Pancreas (tissue), 10 donors: Measurements from ENCODE around the gene ARHGAP6. TPM values are rescaled to one million over a fixed set of nuclear protein-coding genes. Genes with fewer than 3 reads are reported as not detected.

ENCODE experiments used
- ATAC-seq, 4 donors: fragments of 200-7000 bp; cut with Tn5 transposase; one replicate each; pipeline versions ENCODE4 v1.8.0 to v1.9.1; 2020; ENCODE audit warnings: mild to moderate bottlenecking in 4 of 4, moderate library complexity in 4 of 4
- DNase-seq, 6 donors: peaks; one replicate each; pipeline ENCODE4 v3.0.0-alpha.2; 2020
- FAIRE-seq: peaks from 2 replicates; lab custom pipeline; 2012; peaks lifted over from hg19 to GRCh38; lab: Jason Lieb, UNC
- H3K27ac ChIP-seq, 4 donors: fragments of 200-600 bp; sonication (generic); 1 replicate in 3 of 4; 2 replicates in 1 of 4; pipeline versions ENCODE4 v1.5.0 to v1.8.0; 2020
- H3K27me3 ChIP-seq, 4 donors: fragments of 200-600 bp; one replicate each; pipeline ENCODE4 v1.8.0; 2021
- H3K36me3 ChIP-seq, 3 donors: fragments of 200-600 bp; sonication (generic) in 1 of 3; one replicate each; pipeline versions ENCODE4 v1.5.0 to v1.8.0; 2020 to 2021
- H3K4me1 ChIP-seq, 3 donors: fragments of 200-600 bp; one replicate each; pipeline ENCODE4 v1.8.0; 2021
- H3K4me3 ChIP-seq, 4 donors: fragments of 200-600 bp; sonication (generic) in 2 of 4; one replicate each; pipeline versions ENCODE4 v1.5.0 to v1.8.0; 2020 to 2021
- H3K9me3 ChIP-seq, 4 donors: fragments of 200-600 bp; one replicate each; pipeline ENCODE4 v1.8.0; 2021
- CTCF ChIP-seq, 4 donors: fragments of 200-600 bp; sonication (generic) in 3 of 4; IDR thresholded peaks; one replicate each; pipeline versions ENCODE4 v1.5.0 to v1.8.0; 2021; ENCODE audit warnings: antibody characterized with exemption in 4 of 4
- WGBS, 2 donors: extraction: QIAGEN DNeasy Blood & Tissue Kit; methylation state at CpG; one replicate each; pipeline ENCODE4 v1.1.7; 2013; 5-methylcytosine and 5-hydroxymethylcytosine counted together
- intact Hi-C, 3 donors: fragments of 100-400 bp; cut with DNase I; formaldehyde crosslinking; loops; one replicate each; pipeline versions ENCODE4 v1.11.1 to v1.14.2; 2022
- polyA plus RNA-seq, 2 donors: library from polyadenylated mRNA; stranded (reverse); fragments of 200-250 nt; gene quantifications; one replicate each; pipeline ENCODE4 v1.2.3, GENCODE V29; 2013
- total RNA-seq, 6 donors: library from RNA; stranded (reverse); fragmentation: NEBNext Ultra II Directional in 4 of 6; extraction: Animal tissue kit (Norgen Biotek cat#: 25700) in 4 of 6; gene quantifications; one replicate each; pipeline versions ENCODE4 v1.2.1 to v1.2.4, GENCODE V29; 2021 to 2023
- donor health status: healthy with polysubstance abuse.
- donor health status: DM: no; HTN: no; CAD: no; lungs with moderate emphysema.
- donor health status: DM: no; HTN: no; CAD: no.
- donor health status: control.
- donor health status: control.
- donor health status: Bipolar disorder and iron deficiency.
- donor health status: DM: yes; HTN: yes; CAD: no.
- donor health status: DM: no; HTN: no; CAD: no.
- donor health status: DM: no; HTN: no; CAD: no.
- donor health status: DM: yes; HTN: yes; CAD: no.

Gene ARHGAP6
- total and polyA plus RNA-seq, 8 donors: 0.79 to 3.3 (median 1.1) TPM

- Histone ChIP-seq H3K9me3 (no peaks in the 10 kb centered on the region), H3K27me3 (peaks cover 0 to 11% (median 4%) of the 10 kb centered on the region in 4 donors), H3K4me1 (no peaks in the 10 kb centered on the region), H3K27ac (no peak overlapping the region), H3K4me3 (peak overlapping the region in 3 of 4 donors; percentile 8 to 38 (median 32)), H3K36me3 (no peaks in the 10 kb centered on the region)
- WGBS, 2 donors: 33 to 52% methylated on average over 25 of the region's 25 CpGs
- DNase-seq (no peak), FAIRE-seq (no peak), ATAC-seq (peak; percentile 30 to 48 (median 36))
- intact Hi-C loops: no loop called here
- no peak for TF ChIP-seq CTCF (IDR thresholded peaks at IDR 0.05)
Measured at GRCh38 chrX:11426712-11427452, 238.8 kb downstream of the ARHGAP6 start.

DNA sequence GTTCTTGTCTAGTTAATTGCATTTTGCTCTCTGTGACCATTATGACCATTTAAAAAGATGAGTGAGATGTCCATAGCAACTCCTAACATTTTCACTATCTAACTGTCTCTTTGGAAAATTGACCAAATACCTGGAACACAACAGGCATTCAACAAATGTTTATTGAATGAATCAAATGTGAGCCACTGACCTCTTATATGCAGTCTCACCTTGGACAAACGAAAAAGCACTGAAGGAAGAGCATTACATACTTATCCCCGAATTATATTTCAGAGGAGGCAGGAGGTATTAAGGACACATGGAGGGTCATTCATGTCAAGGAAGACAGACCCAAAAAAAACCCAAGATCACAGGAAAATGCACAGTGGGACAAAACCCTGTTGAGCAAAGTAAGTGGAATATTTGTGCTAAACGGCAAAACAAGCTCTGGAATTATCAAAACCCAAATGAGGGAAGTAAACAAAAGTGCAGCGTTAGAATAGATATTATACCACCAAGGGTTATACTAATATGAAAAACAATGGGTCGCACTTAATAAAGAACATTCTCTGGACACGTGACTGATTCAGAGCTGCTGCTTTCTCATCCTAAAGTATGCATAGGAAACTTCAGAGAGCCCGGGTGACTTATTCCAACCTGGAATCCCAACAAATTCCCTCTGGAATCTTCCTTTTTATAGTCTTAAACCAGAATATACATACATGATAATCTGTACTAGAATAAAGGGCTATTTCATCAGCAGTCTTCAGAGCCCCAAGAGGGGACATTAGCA lies 240.6 kb downstream of the ARHGAP6 start:
- Histone ChIP-seq H3K36me3 (no peaks in the 10 kb centered on the region), H3K27me3 (peaks cover 0 to 11% (median 4%) of the 10 kb centered on the region in 4 donors), H3K4me1 (no peaks in the 10 kb centered on the region), H3K9me3 (no peaks in the 10 kb centered on the region), H3K4me3 (no peak overlapping the region), H3K27ac (no peak overlapping the region)
- WGBS, 2 donors: 52 to 54% methylated on average over 7 of the region's 7 CpGs
- DNase-seq (no peak), ATAC-seq (no peak), FAIRE-seq (peak; percentile 70)
- no peak for TF ChIP-seq CTCF (IDR thresholded peaks at IDR 0.05)
- intact Hi-C loops: no loop called here

DNA sequence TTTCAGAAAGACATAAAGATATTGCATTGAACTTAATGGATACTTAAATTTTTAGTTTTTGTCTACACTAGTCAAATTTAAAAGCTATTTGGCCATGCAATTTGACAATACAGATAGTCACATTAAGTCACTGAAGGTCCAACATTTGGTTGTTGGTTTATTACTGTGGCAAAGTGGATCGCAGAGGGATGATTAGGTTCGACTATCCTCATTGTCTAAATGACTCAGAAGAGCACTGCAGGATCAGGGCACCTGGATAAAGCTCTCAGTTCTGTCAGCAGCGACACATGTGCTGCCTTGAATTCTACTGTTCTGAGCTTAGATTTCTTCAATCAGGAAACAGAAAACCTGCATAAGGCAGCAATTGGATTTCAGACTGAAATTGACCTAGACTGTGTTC lies 241.8 kb downstream of the ARHGAP6 start:
- ATAC-seq (no peak), FAIRE-seq (no peak), DNase-seq (no peak)
- intact Hi-C loops: no loop called here
- no peak for TF ChIP-seq CTCF (IDR thresholded peaks at IDR 0.05)
- H3K27me3 ChIP-seq: peaks cover 0 to 11% (median 4%) of the 10 kb centered on the region in 4 donors
- WGBS, 2 donors: 62 to 77% methylated on average over 3 of the region's 3 CpGs
- H3K4me1 ChIP-seq: no peaks in the 10 kb centered on the region
- no peaks in the 10 kb centered on the region for H3K9me3 ChIP-seq
- no peak overlapping the region for H3K4me3 ChIP-seq
- no peaks in the 10 kb centered on the region for H3K36me3 ChIP-seq
- no peak overlapping the region for H3K27ac ChIP-seq

DNA sequence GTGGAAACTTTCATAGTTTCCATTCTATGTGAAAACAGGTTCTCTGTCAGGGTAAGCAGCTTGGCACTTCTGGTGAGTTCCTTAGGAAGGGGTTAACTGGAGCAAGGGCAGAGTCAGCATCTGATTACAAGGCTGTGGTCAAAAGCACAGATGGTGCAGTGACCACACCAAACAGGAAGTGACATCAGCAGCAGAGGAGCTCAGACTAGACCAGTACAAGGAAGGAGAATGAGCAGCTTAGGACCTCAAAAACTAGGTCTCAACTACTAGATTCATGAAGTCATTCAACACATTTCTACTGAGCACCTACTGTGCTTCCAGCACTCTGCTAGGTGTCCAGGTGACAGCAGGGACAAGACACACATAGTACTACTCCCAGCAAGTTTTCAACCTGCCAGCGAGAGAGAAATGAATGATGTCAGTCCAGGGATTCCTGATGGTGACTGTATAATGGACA lies 242.3 kb downstream of the ARHGAP6 start:
- H3K27me3 ChIP-seq: peaks cover 0 to 9% (median 4%) of the 10 kb centered on the region in 4 donors
- intact Hi-C loops: no loop called here
- H3K4me3 ChIP-seq: no peak overlapping the region
- peak in 1 of 6 donors; percentile 20 for DNase-seq
- peak; percentile 47 to 58 (median 54) for ATAC-seq
- WGBS, 2 donors: 94% methylated on average over 1 of the region's 1 CpG
- H3K27ac ChIP-seq: no peak overlapping the region
- H3K36me3 ChIP-seq: no peaks in the 10 kb centered on the region
- no peak for TF ChIP-seq CTCF (IDR thresholded peaks at IDR 0.05)
- no peaks in the 10 kb centered on the region for H3K9me3 ChIP-seq
- FAIRE-seq: peak; percentile 26
- H3K4me1 ChIP-seq: no peaks in the 10 kb centered on the region
